Measurements from ENCODE around the gene GPR37. TPM values are rescaled to one million over a fixed set of nuclear protein-coding genes. Genes with fewer than 3 reads are reported as not detected.

GPR37 gene
- total and polyA plus RNA-seq, 10 of the 15 experiments (the other 5 are each of a cell fraction or from before 2014, with no cell fraction given), result 0.02 TPM; not detected in 9

DNA sequence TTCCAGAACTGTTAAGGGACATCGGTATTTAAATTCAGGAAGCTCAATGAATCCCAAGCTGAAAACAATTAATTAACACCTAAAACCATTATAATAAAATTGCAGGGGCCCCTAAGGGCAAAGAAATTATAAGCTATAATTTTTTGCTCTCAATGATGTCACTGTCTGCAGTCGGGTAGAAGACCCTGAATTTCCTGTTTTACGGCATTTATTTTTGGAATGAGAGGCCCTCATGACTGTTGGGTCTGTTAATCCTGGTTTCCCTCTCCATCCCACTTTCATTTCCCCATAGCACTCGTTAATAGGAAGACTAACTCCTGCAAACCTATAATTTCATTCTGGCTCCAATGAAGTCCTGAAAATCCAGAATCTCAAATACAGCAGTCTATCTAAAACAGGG lies 25.8 kb upstream of the GPR37 start:
- in situ Hi-C loops (cut with MboI), result no loop called here
- ChIA-PET CTCF (no interaction called here), SMC1A (ENCODE audit: uncharacterized antibody, unreplicated experiment) (interaction anchor here (1.3 kb wide), 1 partner anchor 637 kb away, joined by 3 read pairs; no protein-coding TSS in a partner anchor), POLR2A (interaction anchor here (0.6 kb wide), 1 partner anchor 1083 kb away, joined by 3 read pairs; no protein-coding TSS in a partner anchor), RAD21 (ENCODE audit: unreplicated experiment) (no interaction called here)
- H3K4me2 ChIP-seq (ENCODE audit: control insufficient read depth, insufficient read depth), result no peak overlapping the region
- no peak overlapping the region for H3K4me3 ChIP-seq
- H2AFZ ChIP-seq (ENCODE audit: control insufficient read depth, low read depth, low read length), result no peak overlapping the region
- BruUV-seq (replicated peaks), result no TSS peak
- H3K36me3 ChIP-seq (ENCODE audit: control insufficient read depth in 2 of 2, insufficient read depth in 2 of 2, low read length in 1 of 2), result no peaks in the 10 kb centered on the region
- no peaks in the 10 kb centered on the region for H3K4me1 ChIP-seq (ENCODE audit: control insufficient read depth, insufficient read depth, low read length)
- 56% methylated on average over 4 of the region's 4 CpGs for WGBS (ENCODE audit: insufficient coverage, insufficient replicate concordance, low lambda C conversion rate, missing lambda C conversion rate)
- H3K9me3 ChIP-seq (replicated peaks; ENCODE audit: control insufficient read depth, insufficient read depth, low read length), result no peaks in the 10 kb centered on the region
- no peaks in the 10 kb centered on the region for H4K20me1 ChIP-seq (ENCODE audit: control insufficient read depth, insufficient read depth)
- no peak for DNase-seq (ENCODE audit: low read depth, low spot score)
- FAIRE-seq, result no peak
- no peak for ATAC-seq
- H3K27me3 ChIP-seq (replicated peaks in 1 of 2; ENCODE audit: control insufficient read depth in 2 of 2, insufficient read depth in 2 of 2, low read length in 1 of 2), result no peaks in the 10 kb centered on the region; a peak in 1 of 4 replicates
- intact Hi-C loops (cut with micrococcal nuclease; ENCODE audit: unreplicated experiment), result no loop called here
- no peak for TF ChIP-seq BRCA1 (IDR thresholded peaks at IDR 0.05; ENCODE audit: low read depth, low read length)
- TF ChIP-seq CBX3 (IDR thresholded peaks at IDR 0.05; ENCODE audit: borderline replicate concordance, low read depth), result no peak
- TF ChIP-seq MXI1 (IDR thresholded peaks at IDR 0.05; ENCODE audit: low read depth, low read length), result no peak
- no peak for TF ChIP-seq SREBF1 (IDR thresholded peaks at IDR 0.05; ENCODE audit: low read length)
- no peak for TF ChIP-seq HDGF (IDR thresholded peaks at IDR 0.05)
- no peak for TF ChIP-seq NRF1 (conservative IDR thresholded peaks at IDR 0.05; ENCODE audit: low read depth, low read length)
- TF ChIP-seq, protein P1, sequence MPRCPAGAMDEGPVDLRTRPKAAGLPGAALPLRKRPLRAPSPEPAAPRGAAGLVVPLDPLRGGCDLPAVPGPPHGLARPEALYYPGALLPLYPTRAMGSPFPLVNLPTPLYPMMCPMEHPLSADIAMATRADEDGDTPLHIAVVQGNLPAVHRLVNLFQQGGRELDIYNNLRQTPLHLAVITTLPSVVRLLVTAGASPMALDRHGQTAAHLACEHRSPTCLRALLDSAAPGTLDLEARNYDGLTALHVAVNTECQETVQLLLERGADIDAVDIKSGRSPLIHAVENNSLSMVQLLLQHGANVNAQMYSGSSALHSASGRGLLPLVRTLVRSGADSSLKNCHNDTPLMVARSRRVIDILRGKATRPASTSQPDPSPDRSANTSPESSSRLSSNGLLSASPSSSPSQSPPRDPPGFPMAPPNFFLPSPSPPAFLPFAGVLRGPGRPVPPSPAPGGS (IDR thresholded peaks at IDR 0.05; ENCODE audit: borderline replicate concordance, insufficient read depth, low read depth, low read length, poor library complexity, severe bottlenecking), result no peak
- no peak for TF ChIP-seq MEF2B (IDR thresholded peaks at IDR 0.05; ENCODE audit: partially characterized antibody, poor library complexity, severe bottlenecking)
- no peak for TF ChIP-seq SP1 (IDR thresholded peaks at IDR 0.05; ENCODE audit: low read depth, low read length)
- TF ChIP-seq, protein P2, sequence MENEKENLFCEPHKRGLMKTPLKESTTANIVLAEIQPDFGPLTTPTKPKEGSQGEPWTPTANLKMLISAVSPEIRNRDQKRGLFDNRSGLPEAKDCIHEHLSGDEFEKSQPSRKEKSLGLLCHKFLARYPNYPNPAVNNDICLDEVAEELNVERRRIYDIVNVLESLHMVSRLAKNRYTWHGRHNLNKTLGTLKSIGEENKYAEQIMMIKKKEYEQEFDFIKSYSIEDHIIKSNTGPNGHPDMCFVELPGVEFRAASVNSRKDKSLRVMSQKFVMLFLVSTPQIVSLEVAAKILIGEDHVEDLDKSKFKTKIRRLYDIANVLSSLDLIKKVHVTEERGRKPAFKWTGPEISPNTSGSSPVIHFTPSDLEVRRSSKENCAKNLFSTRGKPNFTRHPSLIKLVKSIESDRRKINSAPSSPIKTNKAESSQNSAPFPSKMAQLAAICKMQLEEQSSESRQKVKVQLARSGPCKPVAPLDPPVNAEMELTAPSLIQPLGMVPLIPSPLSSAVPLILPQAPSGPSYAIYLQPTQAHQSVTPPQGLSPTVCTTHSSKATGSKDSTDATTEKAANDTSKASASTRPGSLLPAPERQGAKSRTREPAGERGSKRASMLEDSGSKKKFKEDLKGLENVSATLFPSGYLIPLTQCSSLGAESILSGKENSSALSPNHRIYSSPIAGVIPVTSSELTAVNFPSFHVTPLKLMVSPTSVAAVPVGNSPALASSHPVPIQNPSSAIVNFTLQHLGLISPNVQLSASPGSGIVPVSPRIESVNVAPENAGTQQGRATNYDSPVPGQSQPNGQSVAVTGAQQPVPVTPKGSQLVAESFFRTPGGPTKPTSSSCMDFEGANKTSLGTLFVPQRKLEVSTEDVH (IDR thresholded peaks at IDR 0.05; ENCODE audit: low read depth, partially characterized antibody), result no peak
- no peak for TF ChIP-seq BCL11A (IDR thresholded peaks at IDR 0.05; ENCODE audit: low read depth, low read length)
- TF ChIP-seq CREM (IDR thresholded peaks at IDR 0.05; ENCODE audit: low read depth), result no peak
- no peak for TF ChIP-seq NFIC (IDR thresholded peaks at IDR 0.05; ENCODE audit: low read depth, low read length)
- no peak for TF ChIP-seq SUZ12 (IDR thresholded peaks at IDR 0.05; ENCODE audit: unreplicated experiment)
- TF ChIP-seq, protein P3, sequence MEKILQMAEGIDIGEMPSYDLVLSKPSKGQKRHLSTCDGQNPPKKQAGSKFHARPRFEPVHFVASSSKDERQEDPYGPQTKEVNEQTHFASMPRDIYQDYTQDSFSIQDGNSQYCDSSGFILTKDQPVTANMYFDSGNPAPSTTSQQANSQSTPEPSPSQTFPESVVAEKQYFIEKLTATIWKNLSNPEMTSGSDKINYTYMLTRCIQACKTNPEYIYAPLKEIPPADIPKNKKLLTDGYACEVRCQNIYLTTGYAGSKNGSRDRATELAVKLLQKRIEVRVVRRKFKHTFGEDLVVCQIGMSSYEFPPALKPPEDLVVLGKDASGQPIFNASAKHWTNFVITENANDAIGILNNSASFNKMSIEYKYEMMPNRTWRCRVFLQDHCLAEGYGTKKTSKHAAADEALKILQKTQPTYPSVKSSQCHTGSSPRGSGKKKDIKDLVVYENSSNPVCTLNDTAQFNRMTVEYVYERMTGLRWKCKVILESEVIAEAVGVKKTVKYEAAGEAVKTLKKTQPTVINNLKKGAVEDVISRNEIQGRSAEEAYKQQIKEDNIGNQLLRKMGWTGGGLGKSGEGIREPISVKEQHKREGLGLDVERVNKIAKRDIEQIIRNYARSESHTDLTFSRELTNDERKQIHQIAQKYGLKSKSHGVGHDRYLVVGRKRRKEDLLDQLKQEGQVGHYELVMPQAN (conservative IDR thresholded peaks at IDR 0.05), result no peak
- H3K79me2 ChIP-seq (ENCODE audit: control insufficient read depth, insufficient read depth, low read length), result no peaks in the 10 kb centered on the region
- H3K27ac ChIP-seq (ENCODE audit: control insufficient read depth, insufficient read depth), result no peak overlapping the region
- H3K9ac ChIP-seq (ENCODE audit: control insufficient read depth, insufficient read depth, low read length), result no peak overlapping the region

Measured in GM12878 (cell line).